T-helper 2 cell (primary cell): ENCODE measurements around the gene ZFP36L1.

ENCODE experiments used
- DNase-seq, 5 experiments: peaks; one replicate each; pipeline versions ENCODE4 v3.0.0 to v3.0.0-alpha.2; 2012 to 2022

Gene ZFP36L1

DNA sequence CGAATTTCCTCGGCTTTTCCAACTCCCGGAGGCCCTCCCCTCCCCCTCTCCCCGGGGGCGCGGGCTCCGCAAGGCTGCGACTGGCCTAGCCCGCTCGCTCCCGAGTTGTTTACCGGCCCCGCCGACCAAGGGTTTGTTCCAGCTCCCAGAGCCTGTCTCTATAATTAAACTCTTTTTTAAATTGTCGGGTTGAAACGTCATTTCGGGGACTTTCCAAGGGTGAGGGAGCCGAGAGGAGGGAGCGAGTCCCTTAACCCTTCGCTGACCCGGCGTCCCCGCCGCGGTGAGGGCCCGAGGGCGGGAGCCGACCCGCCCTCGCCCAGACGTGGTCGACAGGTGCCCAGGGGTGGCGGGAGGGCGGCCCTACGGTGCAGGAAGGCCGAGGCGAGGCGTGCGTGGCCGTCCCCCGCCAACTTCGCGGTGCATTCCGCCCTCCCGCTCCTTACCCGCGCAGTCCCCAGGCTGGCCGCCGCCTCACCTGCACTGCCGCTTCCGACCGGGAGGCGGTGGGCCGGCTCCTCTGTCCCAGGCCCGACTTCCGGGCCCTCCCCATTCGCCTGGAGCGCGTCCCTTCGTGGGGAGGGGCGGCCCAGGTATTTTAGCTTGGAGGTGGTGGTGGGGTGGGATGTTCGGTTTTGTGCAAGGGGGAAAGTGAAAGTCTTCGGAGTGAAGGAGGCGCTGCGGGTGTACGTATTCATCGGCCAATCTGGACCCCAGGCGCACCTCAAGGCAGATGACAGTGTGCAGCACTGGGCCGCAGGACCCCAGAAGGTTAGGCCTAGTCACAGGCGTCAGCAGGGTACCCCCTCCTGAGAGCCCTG lies 2.9 kb upstream of the ZFP36L1 start:
- peak; percentile 61 to 89 (median 74) for DNase-seq

DNA sequence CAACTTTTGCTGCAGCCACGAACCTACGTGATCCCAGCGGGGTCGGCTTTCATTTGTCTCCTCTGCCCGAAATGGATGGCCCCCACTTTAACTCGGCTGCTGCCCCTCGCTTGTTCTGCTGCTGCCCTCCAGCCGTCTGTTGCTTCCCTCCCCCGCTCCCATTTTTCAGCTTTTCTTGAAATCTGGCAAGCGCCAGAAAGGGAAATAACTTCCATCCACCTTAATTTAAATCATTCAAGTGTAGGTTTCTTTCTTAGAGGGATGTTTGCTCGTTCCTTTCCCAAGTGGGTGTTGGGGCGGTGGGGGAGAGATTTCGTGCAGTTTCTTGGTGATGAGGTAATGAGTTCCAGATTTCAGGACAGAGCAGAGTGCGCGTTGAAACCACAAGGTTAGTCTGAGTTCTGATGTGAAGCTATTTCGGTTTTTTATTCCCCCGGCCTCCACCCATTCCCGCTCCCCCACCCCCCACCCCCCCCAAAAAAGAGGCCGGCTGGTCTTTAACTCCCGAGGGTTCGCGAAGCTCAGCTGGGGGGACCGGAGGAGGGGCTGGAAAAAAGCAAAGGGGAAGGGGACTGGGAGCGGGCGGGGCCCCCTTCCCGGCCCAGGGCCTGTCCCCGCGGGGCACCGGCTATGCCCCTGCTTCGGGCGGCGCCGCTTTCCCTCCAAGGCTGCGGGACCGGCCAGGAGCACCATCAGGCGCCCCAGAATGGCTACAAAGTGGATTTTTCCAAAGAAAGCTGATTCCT lies 2.2 kb upstream of the ZFP36L1 start:
- DNase-seq: peak in 3 of 5 experiments; percentile 22 to 63 (median 48)

DNA sequence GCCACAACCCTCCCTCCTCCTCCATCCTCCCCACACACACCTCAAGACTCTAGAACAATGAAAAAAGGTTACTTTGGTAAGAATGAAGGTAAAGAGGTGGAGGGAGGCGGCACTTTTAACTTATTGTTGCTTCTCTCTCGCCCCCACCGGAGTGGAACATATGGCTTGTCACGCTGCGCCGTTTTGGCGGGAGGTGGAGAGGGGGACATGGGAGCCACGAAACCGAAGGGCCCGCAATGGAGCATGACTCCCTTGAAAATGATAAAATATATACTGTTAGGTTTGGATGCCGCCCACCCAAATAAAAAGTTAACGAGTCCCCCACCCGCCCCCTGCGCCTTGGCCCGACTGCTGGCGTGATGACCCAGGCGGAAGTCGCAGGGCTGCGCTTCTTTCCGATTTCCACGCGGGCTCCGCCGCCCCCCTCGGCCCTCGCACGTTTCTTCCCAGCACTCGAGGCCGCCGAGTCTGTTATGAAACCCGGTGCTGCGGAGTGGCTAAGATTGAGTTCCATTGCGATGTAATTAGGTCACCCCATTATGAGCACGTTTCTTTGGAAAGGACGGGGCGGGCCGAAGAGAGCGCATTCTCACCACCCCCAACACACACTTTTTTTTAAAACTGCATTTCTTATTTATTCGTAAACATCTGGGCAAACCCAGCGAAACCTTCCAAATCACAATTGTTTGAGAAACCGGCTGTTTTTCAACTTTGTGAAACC lies 1.4 kb upstream of the ZFP36L1 start:
- DNase-seq: peak; percentile 49 to 90 (median 77)

DNA sequence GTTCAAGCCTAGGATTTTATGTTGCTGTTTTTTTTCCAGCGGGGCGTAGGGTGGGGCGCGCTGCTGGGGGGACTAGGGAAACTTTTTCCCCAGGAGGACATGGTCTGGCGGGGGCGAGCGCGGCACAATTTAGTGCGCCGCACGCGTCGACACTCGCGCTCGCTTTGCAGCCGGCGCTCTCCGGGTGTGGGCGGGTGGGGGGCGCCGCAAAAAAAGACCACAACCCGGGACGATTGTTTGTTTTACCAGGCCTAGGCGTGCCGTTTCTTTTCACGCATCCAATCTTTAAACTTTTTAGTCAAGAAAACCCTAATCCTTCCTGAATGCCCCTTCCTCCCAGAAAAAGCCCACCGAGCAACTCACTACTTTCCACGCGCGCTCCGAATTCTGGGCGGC lies 865 bp upstream of the ZFP36L1 start:
- DNase-seq: peak in 3 of 5 experiments; percentile 42 to 71 (median 44)

DNA sequence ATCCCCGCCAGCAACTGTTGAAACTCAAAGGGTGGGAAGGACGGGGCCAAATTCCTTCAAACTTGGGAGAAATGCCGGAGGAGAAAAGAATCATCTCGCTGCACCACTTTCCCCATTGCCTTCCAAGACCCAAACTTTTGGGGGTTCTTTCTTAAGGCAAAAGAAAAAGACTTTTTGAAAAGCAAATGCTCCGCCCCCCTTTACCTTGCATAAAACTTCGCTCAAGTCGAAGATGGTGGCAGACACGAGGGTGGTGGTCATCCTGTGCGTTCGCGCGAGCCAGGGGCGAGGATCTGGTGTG lies 239 bp downstream of the ZFP36L1 start:
- DNase-seq: no peak

DNA sequence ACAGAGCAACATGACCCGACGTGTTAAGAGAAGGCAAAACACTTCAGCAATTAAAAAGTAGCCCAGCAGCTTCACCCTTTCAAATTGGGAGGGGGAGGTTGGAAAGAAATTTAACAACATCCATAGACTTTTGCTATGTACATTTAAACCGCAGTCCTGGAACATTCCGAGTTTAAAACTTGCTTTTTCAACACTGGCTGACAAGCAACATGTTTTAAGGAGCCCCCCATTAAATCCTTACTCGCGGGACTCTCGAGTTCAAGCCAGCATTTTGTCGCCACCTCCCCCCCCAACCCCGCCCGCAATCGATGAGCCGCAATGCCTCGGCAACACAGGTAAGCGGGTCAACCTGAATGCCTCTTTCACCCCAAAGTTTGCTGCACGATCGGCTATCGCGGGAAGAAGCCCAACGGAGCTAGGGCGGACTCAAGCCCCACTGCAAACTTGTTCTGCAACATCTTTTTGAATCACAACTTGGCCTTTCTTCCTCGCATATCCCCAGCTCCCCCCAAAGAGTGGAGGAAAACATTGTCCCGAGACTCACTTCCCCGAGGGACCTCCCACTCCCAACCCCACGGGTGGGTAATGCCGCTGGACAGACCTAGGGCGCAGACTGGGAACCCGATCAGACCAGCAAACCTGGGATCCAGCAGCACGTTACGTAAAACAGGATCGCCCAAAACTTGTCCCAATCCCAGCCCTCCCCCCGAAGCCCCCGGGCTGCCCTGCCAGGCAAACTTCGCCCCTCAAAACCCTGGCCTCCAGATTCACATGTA lies 777 bp downstream of the ZFP36L1 start:
- peak in 1 of 5 experiments; percentile 76 for DNase-seq

DNA sequence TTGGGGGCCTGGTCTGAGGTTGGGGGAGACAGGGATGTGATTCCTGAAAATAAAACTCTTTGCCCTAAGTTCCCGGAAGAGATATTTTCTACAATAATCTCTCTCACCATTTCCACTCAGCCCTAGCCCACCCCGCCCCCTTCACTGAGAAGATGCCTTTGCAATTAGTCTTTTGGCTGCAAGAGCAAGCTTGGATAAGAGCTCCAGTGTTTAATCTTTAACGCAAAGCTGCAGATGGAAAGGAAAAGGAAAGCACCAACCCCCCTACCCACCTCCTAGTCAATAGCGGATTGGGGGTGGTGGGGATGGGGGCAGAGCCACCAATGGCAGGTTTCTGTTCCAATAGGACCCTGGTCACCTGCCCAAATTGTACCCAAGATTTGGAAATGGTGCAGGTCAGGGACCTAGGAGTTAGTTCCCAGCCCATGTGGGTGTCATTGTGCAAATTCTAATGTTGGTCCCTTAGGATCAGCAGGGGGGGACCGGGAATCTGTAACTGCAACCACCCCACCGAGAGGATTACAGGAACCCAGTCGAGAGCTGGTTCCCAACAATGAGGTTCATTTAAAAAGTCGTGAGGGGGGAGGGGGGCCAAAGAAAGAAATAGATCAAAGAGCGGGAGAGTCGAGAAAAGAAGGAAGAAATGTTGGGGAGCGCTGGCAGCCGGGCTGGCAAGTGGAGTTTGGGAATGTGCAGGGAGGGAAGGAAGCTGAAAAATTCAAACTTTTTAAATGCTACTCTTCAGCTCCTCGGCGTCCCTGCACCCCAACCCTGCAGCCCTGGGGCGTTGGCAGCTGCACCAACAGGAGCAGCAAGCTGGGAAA lies 1.6 kb downstream of the ZFP36L1 start:
- no peak for DNase-seq

DNA sequence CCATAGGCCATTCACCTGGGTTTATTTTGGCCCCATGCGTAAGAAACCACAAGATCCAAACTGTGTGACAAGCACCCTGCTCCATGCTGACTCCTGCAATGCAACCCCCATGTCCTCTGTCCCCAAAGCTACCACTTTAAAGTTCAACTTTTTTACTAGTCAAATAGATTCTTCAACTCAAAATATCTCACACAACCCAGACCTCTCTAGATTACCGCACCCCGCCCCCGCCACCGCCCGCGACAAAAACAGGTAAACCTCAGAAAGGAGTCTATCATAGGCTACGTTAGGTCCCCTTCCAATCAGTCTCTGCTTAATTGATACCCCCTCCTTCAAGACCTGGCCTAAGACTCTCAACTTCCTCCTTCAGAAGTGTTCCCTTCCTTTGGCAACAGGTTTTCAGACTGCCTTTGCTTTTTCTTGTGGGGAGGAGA lies 2.2 kb downstream of the ZFP36L1 start:
- peak in 4 of 5 experiments; percentile 51 to 73 (median 64) for DNase-seq

DNA sequence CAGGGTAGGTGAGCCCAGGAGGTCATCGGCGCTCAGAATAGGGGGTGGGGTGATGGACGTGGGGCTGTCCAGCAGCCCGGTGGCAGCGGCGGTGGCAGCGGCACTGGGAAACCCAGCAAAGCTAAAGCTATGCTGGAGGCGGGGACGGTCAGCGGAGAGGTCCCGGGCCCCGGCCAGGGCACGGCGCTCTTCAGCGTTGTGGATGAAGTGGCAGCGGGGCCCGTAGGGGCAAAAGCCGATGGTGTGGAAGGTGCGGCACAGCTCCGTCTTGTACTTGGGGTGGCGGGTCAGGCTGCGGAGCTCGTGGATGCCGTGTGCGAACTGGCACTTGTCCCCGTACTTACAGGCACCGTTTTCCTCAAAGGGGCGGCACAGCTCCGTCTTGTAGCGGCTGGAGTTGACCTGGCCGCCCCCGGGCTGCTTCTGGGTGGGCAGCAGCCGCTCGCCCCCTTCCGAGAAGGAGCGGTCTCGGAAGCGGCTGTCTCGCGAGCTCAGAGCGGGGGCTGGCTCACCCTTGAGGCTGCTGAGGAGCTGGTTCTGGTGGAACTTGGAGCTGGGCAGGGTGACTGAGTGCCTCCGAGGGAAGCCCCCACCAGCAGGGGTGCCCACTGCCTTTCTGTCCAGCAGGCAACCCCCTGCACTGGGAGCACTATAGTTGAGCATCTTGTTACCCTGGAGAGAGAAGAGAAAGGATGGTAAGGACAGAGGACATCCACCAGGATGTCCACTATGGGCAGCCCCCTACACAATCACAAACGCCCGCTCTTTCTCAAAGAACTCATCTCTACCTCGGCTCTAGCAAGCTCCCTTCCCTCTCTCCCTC lies 2.8 kb downstream of the ZFP36L1 start:
- peak in 1 of 5 experiments; percentile 36 for DNase-seq

DNA sequence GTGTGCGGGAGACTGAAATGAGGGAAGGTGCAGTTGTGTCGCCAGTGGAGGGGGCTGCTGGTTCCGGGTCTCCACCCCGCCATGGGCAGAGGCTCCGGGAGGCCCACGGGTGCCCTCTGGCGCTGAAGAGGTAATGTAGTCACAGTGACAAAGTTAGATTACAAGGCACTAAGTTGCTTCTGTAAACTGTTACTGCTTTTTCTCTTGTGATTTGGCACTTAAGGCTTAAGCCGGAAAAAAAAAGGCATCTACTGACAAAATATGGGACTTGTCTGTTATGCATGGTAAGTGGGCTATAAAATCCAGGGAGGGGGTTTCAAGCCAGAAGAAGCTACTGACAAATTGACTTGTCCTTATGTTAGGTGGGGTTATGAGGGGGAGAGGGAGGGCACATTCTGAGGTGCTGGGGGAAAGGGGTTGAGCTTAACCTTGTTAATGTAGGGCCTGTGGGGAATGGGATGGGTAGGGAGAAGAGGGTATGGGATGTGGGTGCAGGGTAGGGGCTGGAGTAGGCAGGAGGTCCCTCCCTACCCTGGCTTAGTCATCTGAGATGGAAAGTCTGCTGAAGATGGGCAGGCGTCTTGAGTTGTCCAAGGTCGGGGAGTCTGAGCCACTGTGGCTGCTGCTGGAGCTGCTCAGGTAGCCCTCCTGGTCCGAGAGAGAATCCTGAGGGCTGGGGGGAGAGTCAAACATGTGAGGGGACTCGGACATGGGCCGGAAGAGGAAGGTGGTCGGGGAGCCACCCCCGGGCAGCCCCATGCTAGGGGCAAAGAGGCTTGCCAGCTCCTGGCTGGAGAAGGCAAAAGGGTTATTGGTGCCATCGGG lies 3.7 kb downstream of the ZFP36L1 start:
- DNase-seq: peak; percentile 68 to 89 (median 81)

DNA sequence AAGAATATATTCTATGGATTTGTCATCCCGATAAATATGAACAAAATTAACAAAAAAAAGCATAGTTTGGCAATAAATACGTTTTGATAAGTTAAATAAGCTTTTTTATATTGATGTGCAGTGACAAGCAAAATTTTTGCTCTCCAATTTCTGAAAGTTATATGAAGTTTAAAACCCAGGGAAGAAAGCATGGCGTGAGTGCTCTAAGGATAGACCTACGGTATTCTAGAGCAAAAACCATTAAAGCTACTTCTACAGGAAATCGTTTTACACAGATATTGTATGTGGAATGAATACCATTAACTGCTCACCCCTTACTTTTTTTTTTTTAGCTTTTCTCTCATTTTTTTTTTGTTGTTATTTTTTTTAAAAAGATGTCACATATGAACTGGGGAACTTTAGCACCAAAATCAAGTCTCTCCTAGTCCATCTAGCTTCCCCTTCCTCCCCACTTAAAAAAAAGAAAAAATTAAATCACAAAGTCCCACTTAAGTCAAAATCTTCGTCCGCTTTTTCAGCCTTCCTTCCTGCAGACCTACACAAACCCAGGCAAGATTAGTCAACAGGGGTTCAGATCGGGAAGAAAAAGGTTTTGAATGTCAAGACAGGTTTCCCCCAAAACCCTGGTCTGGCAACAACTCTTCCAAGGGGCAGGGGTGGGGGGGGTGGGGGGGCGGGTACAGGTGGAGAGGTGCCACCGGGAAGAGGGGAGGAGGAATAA lies 4.4 kb downstream of the ZFP36L1 start:
- DNase-seq: no peak

DNA sequence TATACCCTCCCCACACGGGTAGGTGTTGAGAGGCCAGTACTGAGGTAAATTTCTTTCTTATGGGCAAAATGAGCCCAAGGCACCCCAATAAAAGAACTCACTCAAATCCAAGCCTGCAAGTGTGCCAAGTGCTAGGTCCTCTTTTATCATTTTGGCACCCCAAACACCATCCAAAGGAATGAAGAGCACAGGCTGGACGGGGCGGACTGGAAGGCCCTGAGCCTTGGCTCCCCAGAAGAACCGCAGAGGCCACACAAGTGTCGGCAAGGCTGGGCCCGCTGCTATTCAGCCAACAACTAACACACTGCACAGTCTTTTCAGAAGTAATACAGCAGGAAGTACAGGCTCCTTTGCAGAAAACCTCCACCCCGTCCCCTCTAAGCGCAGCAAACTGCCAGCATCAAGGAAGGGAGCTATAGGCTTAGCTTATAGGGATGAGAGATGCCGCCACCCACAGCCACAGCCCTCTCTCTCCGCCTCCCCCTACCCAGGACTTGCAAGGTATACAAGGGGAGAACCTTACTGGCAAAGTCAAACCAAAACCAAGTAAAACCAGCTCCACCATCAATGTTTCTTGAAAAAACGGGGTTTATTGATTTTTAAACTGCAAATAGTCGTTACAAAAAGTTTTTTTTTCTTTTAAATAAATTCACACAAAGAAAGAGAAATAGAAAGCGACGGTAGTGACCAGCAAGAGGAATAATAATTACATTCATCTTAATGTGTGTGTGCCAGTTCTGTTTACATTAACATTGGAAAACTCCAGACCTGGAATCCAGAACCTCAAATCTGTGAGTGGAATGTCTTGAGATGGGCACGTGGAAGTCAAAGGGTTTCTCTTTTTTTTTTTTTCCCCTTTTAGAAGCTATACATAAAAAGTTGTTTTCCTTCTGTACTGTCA lies 5.5 kb downstream of the ZFP36L1 start:
- DNase-seq: peak in 2 of 5 experiments; percentile 41 to 77

DNA sequence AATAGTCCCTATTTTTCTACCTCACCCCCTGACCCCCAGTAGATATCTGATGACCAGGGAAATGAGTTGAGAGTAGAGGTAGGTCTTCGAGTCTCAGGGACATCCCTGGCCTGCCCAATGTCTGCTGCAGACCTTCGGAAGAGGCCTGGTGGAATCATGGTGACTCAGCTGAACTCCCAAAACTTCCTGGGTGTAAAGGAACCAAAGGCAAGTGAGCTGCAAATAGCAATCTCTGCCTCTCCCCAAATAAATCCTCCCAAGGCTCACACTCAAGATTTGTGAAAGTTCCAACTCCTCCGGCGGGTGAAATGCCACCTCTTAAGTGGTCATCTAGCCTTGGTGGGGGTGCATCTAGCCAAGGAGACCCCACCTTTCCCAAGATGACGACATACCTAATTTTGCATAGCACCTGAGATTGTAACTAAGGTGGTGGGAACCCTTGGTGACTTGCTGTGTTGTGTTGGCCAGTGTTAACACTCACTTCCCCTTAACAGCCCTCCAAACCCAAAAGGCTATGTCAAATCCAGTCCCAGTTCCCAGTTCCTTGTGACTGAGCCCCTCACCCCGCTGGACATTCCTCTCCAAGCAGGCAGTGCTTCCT lies 6.3 kb downstream of the ZFP36L1 start:
- no peak for DNase-seq

DNA sequence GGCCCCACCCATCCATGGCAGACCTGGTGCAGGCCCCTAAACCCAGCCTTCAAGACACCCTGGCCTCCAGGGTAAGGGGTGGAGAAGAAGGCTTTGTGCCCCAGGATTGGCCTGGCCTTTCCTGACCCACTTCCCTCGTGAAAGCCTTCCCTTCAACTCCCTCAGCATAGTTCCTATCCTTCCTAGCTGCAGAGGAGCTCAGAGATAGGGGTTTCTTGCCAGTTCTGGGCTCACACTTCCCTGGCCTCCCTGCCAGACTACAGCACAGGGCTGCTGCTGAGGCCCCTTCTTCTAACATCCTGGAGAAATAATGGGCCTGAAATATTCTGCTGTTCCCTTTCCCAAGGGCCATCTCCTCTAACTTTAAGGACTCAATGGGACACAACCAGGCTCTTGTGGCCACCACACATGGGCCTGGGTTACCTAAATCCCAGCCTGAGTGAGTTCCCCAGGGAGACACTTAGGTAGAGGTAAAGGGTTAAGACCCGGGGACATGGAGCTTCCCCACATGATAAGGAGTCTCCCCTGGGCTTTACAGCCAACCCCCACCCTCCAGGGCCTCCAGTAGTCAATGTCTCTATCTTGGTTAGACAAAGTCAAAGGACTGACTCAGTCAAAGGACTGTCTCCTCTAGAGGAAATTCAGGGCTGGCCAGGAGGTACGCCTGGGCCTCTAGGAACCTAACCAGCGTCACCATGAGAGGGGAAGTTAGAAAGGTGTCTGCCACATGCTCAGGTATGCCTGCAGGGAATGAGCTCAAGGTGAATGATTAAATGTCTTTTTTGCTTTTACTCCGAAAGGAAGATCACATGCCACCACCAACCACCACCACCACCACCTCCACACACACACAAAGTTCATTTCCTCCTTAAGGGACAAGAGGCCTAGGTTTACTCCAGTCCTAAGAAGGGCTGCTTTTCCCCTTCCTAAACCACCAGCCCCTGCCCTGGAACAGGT lies 7.1 kb downstream of the ZFP36L1 start:
- DNase-seq: peak in 3 of 5 experiments; percentile 18 to 74 (median 68)

DNA sequence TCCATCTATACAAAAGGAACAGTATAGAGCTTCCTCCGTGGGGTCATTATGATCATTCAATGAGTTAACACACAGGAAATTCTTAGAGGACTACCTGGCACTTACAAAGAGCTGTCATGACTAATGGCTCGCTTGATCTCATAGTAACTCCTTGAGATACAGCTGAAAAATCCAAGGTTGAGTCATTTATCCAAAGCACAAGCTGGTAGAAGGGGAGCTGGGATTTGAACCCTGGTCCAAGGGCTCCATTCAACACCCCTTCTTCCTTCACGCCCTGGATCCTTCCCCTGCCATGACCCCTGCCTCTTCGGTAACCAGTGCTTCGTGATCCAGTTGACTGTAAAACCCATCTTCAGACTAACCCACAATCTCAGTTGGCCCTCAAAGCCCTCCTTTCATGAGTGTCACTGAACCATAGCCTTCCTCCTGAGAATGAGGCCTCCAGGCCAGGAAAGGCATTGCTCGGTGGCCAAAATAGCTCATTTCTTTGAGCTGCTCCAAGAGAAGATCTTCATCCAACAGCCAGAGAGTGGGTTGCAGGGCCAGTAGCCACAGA lies 7.8 kb downstream of the ZFP36L1 start:
- no peak for DNase-seq
